HS-5 (cell line): ENCODE data around the gene OIT3.

Experiments
- DNase-seq: peaks from one replicate; pipeline ENCODE4 v3.0.0-alpha.2; 2012; ENCODE audit warnings: low read depth

OIT3 gene

DNA sequence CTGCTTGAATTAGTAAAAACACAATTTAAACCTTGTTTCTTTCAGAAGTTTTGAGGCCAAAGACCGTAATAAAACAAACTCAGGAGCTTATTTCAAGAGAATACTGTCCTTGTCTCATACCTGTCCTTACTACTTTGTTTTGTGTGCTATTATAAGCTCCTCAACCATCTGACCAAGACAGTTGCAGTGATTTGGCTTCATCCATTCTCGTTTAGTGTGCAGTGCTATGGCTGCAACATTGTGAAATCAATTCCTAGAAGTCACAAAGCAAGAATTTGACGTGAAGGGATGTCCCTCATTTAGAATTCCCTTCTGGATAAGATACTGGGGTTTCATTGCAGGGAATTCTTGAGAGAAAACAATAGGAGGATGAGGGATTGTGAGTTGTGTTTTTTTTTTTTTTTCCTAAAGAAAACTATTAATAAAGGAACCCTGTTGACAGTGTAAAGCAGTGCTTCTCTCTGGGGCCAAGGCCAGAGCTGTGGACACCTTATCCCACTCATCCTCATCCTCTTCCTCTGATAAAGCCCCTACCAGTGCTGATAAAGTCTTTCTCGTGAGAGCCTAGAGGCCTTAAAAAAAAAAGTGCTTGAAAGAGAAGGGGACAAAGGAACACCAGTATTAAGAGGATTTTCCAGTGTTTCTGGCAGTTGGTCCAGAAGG is at the start of gene OIT3:
Gene OIT3, plus strand, starts transcription at position 604 of the 663 bp plus-strand sequence. CDS start 60 bp downstream, outside the sequence.
- DNase-seq = no peak

DNA sequence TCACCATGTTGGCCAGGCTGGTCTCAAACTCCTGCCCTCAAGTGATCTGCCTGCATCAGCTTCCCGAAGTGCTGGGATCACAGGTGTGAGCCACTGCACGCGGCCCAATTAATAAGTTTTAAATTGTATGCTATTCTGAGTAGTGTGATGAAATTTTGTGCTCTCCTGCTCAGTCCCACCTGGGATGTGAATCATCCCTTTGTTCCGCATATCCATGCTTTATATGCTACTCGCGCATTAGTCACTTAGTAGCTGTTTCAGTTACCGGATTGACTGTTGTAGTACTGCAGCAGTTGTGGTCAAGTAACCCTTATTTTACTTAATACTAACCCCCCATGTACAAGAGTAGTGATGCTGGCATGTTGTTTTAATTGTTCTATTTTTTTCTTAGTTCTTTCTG is 47.3 kb upstream of the OIT3 start:
- DNase-seq = peak; percentile 55

DNA sequence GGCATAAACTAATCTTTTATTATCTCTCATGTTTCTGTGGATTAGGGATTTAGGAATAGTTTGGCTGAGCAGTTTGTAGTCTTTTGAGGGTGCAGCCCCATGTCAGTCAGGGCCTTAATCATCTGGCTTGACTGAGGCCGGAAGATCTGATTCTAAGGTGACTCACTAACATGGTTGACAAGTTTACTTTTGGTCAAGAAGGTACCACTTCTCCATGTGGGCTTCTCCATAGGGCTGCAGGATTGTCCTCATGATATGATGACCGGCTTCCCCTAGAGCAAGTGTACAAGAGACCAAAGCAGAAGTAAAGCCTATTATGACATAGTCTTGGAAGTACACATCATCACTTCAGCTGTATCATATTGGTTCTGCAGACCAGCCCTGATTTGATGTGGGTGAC is 45.9 kb upstream of the OIT3 start:
- DNase-seq = no peak

DNA sequence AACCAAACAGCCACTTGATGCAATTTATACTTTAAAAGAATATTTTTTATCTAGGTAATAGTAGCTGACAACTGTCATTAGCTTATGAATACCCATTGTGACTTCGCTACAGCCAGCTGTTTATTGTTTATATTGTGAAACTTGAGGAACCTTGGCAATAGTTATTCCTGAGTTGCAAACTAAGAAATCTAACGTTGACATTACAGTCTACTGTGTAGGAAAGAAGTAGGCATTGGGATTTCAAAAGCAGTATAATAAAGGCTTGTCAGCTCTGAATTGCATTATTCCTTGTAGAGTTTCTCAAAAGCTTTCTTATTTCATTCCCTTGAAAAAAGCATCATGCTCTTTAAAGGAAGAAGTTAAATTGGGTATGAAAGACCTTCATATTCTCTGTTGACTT is 42.7 kb upstream of the OIT3 start:
- no peak for DNase-seq

DNA sequence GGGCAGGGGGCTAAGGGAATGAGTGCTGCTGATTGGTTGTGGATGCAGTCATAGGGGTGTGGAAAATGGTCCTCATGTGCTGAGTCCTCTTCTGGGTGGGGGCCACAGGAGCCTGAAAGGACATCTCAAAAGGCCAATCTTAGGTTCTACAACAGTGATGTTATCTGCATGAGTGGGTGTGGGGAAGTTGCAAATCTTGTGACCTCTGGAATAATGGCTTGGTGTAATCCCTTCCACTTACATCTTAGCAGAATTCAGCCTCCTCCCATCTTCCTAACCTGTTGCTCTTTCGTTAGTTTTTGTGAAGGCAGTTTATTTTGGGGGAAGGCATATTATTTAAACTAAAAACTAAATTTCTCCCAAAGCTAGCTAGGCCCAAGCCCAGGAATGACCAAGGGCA is 42.0 kb upstream of the OIT3 start:
- DNase-seq = no peak

DNA sequence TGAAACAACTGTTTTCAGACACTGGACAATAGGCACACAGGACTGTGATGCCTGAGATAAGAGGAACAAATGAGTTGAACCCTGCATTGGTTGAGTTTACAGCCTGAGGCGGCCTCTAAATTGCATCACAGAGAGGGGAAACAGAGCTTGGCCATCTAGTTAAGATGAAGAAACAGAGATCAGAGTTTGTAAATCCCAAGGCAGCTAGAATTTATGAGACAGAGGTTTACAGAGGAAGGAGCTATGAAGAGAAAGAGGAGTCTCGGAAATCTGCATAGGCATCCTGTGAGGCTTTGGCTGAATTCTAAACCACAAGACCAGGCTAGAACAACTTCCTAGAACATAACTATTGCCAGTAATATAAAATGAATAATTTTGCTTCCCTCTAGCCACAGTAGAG is 41.0 kb upstream of the OIT3 start:
- no peak for DNase-seq

DNA sequence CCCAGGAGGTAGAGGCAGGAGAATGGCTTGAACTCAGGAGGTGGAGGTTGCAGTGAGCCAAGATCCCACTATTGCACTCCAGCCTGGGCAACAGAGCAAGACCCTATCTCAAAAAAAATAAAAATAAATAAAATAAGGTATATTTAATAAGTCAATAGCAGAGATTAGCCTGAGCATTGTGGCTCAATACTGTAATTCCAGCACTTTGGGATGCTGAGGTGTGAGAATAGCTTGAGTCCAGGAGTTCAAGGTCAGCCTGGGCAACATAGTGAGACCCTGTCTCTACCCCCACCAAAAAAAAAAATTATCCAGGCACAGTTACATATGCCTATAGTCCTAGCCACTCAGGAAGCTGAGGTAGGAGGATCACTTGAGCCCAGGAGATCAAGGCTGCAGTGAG is 38.4 kb upstream of the OIT3 start:
- no peak for DNase-seq

DNA sequence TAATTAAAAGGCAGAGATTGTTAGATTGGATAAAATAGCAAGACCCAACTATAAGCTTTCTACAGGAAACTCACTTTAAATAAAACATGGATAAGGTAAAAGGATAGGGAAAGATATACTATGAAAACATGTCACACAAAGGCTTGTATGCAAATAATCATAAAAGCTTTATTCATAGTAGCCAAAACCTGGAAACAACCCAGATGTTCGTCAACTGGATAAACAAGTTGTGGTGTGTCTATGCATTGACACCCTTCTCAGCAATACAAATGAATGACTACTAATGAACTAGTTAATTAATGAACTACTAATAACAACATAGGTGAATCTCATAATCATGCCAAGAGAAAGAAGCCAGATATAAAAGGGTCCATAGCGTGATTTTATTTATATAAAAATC is 37.7 kb upstream of the OIT3 start:
- no peak for DNase-seq

DNA sequence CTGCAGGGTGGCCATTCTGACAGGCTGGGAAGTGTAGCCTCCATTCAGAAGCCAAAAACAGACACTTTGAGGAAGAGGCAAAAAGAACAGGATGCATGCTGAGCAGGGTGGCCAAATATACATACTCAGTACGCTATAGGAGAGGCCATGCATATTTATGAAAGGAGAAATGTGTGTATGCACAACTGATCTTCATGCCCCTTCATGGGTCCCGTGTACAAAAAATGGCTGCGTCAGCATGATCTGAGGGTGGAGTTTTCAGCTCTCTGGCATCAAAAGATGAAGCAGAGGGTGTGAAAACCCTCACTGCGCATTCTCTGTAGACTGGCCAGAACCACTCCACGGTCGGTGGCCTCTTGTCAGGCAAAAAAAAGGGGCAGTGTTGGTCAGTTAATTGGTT is 35.5 kb upstream of the OIT3 start:
- DNase-seq = no peak

DNA sequence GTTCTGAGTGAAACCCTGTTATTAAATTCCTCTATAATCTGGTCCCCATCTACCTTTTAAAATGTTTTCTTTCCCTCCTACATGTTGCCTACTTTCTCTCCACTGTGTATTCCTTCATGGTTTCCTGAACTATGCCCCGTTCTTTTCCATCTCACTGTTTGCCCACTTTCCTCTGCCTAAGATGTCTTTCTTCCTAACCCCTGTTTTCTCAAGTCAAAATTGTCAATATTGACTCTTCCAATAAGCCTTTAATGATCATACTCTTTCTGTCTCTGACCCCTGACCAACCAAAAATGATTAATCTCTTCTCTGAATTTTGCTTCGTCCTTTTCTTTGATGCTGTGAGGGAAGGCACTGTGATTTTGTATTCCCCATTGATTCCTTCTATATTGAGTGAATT is 30.6 kb upstream of the OIT3 start:
- no peak for DNase-seq

DNA sequence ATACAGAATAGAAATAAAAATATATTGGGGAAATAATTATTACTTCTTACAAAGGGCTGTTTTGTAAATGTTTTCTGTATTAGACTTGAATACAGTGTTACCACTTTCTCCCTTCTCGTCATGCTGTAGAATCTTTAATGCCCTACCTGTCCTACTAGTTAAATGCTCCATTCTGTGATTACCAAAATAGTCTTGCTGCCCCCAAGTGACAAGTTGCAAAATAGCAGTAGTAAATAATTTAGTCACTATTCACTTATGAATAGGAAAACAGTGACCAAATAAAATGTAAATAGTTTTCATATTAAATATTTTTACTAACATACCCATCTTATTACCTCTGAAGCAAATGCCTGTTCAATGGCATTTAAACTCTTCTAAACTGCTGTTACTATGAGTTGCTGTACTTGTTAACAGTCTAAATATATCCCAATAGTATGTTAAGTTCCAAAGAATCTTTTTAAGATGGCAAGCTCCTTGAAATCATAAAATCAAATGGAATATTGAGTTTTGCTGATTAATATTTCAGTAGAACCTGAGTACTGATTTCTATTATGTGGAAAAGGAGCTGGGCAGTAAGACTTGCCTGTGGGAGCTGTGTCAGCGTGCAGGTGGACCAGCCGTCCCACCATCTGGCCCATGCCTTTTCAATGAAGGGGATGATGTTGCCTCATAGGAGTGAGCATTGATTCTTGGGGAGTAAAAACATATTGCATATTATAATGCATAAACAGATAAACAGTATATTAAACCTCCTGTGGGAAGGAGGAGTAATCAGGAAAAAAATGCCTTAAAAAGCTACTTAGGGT is 18.1 kb upstream of the OIT3 start:
- DNase-seq = no peak

DNA sequence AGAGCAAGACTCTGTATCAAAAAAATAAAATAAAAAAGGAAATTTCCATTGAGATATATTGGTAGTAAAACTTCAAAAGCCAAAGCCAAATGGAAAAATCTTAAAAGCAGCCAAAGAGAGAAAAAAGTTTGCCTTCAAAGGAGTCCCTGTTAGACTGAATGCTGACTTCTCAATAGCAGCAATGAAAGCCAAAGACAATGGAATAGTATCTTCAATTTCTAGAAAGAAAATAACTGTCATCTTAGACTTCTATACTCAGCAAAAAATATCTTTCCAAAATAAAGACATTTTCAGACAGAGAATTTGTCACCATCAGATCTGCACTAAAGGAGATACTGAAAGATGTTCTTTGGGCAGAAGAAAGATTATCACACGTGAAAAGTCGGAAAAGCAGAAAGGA is 14.3 kb upstream of the OIT3 start:
- DNase-seq = no peak

DNA sequence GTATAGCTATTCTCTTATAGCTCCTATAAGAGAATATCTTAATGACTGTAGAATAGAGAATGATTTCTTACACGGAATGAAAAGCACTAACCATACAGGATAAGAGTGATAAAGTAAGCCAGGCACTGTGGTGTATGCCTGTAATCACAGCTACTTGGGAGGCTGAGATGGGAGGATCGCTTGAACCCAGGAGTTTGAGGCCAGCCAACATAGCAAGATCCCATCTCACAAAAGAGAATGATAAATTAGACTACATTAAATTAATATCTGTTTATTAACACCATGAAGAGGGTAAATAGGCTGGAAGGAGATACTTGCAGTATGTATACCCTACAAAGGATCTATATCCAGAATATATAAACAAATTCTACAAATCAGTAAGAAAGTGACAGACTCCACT is 12.2 kb upstream of the OIT3 start:
- DNase-seq = no peak

DNA sequence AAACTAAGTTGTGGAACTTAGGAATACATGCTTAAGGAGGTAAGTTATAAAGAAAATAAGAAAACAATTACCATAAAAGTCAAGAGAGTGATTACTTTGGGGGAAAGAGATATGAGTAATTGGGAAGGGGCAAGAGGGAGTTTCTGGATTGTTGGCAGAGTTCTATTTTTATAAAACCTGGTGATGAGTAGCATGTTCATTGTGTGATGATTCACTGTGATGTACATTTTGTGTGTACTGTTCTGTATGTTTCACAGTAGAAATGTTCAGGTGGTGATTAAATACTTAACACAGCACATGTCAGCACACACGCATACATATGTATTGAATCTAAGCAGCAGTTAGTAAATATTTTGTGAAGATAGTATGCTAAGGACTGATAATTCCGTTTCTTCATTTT is 9.7 kb upstream of the OIT3 start:
- DNase-seq = no peak

DNA sequence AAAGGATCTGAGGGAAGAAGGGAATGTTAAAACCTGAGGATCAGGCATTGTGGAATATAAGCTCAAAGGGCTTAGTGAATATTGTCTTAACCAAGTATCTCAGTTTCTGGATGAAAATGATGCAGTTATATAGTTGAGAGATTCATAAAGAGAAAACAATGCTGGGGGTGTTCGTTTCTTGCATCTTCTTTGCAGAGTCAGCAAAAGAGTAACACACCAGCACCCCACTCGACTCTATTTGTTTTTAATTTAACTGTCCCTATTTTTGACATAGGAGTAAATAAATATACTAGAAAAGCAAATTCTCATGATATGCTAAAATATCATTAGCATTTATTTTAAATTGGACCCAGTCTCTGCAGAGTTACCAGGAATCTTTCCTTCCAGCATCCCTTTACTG is 7.6 kb upstream of the OIT3 start:
- no peak for DNase-seq

DNA sequence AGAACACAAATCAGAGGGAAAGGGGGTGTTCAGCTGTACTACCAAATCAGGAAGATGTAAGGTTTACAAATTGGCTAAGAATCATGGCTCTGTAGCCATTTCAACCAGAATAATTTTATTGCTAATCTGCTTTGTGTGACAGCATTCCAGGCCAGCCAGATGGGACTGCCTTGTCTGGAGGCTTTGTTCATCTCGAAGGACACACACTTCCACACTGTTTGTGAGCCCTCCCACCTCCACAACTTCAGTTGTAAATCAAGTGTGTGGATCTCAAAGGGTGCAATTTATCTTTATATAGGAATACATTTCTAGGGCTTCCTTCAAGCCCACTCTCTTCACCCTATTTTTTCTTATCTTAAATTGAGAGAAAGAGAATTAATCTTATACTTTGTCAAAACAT is 6.9 kb upstream of the OIT3 start:
- DNase-seq = no peak

DNA sequence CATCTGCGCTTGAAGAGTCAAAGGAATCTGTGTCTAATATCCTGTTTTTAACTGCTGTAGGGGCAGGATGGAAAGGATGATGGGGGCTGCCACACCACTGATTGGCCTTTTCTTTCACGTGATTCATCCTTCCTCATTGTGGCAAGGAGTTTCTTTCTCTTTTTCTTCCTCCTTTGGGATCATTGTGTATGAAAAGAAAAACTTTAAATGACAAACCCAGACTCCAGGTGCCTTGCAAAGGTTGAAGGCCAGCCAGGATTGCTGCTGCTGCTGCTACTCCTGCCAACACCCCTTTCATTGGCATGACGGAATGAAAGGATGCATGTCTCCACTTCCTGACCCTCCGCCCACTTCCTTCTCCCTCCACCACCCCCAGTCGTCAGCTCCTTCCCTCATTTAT is 6.5 kb upstream of the OIT3 start:
- DNase-seq = no peak

DNA sequence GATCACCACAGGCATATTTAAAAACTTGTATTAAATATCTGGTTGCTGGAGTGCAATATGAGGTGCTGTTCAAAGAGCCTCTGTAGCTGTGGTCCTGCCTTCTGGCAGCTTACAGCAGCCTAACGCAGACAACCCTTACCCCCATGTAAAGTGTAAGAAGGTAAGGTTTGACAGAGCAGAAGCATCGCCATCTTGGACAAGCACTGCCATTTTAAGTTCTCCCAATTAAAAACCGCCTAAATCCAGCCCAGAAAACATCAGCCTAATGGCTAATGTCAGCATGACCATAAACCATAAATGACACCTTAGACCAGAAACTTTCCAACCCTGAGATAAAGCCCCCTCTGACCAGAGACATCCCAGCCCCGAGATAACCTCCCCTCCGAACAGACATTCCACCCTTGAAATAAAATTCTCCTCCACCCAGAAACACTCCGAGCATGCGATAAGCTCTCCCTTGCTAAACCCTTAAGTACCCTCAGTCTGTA is 5.3 kb upstream of the OIT3 start:
- DNase-seq = no peak

DNA sequence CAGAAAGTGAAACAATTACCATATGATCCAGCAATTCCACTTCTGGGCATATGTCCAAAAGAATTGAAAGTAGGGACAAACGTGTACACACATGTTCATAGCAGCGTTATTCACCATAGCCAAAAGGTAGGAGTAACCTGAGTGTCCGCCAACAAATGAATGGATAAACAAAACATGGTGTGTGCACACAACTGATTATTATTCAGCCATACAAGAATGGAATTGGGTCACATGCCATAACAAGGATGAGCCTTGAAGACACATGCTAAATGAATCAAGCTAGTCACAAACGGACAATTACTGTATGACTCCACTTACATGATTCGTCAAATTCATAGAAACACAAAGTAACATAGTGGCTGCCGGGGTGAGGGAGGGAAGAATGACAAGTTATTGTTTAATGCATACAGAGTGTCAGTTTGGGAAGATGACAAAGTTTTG is 4.1 kb upstream of the OIT3 start:
- DNase-seq = no peak

DNA sequence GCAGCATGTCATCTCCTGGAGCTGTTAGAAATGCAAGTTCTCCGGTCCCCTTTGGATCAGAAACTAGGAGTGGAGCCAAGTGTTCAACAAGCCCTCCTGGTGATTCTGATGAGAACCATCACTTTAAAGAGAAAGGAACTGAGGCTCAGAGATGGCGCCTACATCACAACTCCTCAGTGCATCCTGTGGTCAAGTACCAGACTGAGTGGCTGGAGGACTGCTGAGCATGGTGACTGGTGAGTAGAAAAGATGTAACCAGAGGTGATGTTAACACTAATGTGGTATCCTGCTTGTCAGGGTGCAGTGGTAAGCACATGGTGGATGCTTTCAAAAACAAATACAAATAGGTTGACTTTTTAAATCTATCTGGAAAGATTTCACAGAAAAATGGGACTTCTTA is 3.5 kb upstream of the OIT3 start:
- no peak for DNase-seq

DNA sequence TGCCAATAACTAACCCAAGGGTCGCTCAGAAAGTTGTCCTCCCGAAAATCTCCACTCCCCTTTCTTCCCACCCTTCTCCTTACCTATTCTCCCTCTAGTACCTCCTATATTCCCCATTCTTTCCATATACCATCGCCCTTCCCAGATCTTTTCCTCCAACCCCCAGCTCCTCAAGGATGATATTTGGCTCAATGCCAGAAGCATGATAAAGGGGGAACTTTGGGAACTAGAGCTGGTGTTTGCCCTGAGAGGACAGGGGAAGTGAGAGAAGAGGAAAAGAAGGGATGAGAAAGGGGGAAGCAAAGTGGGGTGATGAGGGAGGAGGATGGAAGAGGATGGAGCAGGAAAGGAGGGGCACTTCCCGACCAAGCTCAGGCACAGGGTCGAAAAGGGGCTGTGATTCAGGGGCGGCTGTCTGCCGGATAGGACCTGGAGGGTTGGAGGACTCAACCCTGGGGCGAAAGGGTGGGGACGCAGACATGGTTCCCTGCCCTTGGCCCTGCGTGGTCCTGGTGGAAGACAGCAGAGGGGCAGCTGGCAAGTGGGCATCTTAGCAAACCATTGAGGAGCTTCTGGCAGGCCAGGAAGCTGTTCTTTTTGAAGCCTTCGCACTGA is 1.8 kb downstream of the OIT3 start:
- DNase-seq = no peak

DNA sequence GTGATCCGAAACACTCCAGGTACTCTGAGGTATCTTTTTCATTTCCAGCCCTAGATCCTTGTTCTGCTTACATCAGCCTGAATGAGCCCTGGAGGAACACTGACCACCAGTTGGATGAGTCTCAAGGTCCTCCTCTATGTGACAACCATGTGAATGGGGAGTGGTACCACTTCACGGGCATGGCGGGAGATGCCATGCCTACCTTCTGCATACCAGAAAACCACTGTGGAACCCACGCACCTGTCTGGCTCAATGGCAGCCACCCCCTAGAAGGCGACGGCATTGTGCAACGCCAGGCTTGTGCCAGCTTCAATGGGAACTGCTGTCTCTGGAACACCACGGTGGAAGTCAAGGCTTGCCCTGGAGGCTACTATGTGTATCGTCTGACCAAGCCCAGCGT is 5.1 kb downstream of the OIT3 start:
- no peak for DNase-seq

DNA sequence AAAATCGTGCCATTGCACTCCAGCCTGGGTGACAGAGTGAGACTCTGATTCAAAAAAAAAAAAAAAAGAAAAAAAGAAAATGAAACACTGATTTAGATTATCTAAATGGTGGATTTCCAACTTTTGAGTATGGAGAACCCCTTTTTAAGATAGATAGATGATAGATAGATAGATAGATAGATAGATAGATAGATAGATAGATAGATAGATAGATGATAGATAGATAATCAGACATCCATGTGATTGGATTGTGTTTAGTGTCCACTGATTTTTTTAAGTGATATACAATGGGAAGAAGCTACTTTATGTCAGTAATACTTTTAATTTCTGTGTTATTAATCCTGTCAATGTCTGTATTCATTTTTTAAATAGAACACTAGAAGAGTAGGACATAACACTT is 6.0 kb downstream of the OIT3 start:
- no peak for DNase-seq
